HG03558 (cell line): Measurements from ENCODE around the gene TNFRSF13B.
"Not testable (repeated sequence)": the region's sequence is repeated elsewhere in the genome, so short reads cannot be mapped to it uniquely, and the experiment has no call there.

Experiments
- ATAC-seq: cut with Tn5 transposase; IDR thresholded peaks from one replicate; pipeline ENCODE4 v1.9.1; 2021; ENCODE audit warnings: moderate number of reproducible peaks; ENCODE audit not compliant: unreplicated experiment; ENCODE audit errors: extremely low read depth

The TNFRSF13B gene

DNA sequence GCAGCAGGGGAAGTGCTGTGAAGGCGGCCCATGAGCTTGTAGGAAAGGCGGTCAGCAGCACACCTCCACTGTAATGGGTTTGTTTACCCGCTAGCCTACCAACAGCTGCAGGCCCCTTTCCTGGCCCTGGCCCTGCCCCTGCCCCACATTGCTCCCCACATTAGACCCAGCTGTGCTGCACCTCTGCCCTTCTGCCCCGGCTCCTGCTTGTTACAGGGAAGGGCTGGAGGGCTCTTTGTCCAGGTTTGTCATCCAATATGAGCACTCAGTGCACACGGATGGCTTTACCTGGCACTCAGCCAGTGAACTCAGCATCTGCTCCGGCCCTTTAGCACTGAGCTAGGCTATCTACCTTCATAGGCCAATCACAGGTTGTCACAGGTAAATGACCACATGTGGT lies 36.0 kb upstream of the TNFRSF13B start:
- not testable (repeated sequence) for ATAC-seq

DNA sequence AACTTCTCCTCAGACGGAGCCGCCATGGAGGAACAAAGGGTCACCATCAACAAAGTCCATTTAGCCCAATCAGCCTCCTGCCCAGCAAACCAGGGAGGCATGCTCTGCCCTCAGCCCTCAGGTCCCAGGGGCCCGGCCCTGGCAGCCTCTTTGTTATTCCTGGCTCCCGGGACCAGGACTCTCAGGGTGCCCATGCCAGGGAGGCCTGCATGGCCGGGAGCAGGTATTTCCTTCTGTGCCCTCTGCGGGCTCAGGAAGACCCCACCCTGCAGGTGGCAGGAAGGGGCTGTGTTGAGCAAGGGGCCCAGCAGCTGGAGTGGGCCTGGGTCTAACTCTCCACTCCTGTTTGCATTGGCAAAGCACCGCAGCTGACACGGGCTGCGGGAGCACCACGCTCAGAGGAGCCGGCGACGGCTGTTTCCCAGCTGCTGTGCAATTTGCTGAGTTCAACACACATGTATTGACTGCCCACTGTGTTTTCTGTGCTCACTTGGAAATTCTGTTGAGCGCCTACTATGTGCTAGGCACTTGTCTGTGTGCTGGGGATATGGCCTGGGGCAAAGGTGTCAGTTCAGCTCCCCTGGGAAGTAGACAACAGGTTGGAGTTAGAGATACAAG lies 33.2 kb upstream of the TNFRSF13B start:
- ATAC-seq = not testable (repeated sequence)

- no peak for ATAC-seq
Observed at GRCh38 chr17:17004251-17004996, 32.5 kb upstream of the TNFRSF13B start.

GRCh38 chr17:17002731-17003715 lies 31.1 kb upstream of the TNFRSF13B start:
- not testable (repeated sequence) for ATAC-seq

DNA sequence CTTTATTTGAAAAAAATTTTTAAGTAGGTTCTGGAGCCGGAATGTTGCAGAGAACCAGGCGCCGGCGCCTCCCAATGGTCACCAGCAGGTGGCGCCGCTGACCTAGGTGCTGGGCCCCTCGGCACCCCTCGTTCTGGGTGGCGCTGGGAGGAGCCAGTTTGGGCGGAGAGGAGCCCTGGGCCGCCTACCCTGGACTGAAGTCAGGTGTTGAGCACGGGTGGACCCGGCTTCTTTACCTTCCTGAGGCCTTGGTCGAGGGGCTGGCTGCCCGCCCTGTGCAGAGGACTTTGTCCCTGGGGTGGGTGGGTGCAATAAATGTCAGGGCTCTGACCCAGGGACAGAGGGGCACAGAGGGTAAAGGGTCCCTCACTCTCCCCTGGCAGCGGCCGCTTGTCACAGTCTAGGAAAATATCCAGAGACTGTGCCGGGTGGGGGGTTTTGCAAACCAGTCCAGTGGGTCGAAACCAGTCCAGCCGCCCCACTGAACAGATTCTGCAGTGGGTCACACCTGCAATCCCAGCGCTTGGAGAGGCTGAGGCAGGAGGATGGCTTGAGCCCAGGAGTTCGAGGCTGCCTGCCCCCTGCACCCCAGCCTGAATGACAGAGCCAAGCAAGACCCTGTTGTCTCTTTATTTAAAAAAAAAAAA lies 30.1 kb upstream of the TNFRSF13B start:
- no peak for ATAC-seq

DNA sequence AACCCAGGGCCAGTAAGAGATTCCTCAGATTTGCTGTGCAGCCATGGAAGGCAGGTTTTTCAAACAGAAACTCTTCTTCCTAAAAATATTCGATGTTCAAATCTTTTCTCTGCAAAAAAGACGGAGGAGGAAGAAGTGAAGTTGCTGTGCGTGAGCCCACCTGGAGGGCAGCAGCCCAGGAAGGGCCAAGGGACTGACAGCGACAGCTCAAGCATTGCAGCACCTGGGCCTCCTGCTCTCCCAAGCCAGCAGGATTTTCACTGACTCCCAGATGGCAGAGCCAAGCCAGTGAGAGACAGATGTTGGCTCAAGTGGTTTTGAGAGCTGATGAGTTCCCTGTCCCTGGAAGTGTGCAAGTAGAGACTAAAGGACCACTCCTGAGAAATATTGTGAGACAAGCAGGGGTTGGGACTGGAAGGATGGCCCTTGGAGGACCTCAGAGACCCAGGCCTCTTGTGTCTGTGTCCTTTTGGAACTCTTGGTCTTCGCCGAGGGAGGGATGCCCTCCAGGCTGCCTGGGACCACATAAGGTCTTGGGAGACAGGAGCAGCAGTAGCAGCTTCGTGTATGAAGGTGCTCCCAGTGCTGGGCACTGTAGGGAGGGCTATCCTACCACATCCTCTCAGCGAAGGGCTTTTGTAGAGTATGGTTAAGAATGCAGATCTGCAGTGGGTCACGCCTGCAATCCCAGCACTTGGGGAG lies 29.3 kb upstream of the TNFRSF13B start:
- no peak for ATAC-seq

- no peak for ATAC-seq
Observed at GRCh38 chr17:16999931-17000625, 28.2 kb upstream of the TNFRSF13B start.

DNA sequence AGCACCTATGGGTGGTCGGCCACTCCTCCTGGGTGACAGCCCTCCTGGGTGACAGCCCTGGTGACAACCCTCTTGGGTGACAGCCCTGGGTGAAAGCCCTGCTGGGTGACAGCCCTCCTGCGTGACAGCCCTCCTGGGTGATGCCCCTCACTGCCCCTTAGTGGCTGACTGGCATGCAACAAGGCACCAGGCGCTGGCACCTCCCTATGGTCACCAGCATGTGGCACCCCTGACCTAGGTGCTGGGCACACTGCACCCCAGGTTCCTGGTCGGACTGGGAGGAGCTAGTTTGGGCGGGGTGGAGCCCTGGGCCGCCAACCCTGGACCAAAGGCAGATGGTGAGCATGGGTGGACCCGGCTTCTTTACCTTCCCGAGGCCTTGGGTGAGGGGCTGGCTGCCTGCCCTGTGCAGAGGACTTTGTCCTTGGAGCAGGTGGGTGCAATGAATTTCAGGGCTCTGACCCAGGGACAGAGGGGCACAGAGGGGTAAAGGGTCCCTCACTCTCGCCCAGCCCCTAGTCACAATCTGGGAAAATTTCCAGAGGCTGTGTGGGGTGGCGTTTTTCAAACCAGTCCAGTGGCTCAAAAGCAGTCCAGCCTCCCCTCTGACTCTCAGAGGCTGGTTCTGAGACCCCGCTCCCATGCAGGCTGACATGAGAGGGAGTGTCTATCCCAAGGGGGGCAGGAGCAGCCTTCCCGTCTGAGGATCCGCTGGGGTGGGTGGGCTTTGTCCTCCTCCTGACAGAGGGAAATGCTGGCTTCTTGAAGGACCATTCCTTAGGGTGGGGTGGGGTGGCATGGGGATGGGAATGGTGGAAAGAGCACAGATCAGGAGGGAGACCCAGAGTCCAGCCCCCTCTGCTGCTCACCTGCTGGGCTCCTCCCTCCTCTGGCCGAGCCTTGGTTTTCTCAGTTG lies 25.9 kb upstream of the TNFRSF13B start:
- ATAC-seq = no peak

DNA sequence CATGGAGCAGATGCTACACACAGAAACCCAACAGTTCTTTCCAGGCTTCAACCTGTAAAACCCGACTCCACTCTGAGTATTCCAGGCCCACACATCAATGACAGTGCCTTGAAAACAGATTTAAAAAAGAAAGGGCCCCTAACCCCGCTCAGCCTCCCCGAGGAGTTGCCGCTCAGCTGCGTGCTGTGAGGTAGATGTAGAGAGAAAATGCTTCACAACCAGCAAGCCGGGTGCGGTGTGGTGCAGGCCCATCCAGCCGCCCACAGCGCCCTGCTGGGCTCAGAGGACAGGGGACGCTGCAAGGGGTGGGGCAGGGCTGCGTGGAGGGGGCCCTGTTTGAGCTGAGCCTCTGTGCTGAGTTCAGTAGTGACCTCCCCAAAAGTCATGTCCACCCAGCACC lies 24.8 kb upstream of the TNFRSF13B start:
- not testable (repeated sequence) for ATAC-seq

- no peak for ATAC-seq
Observed at GRCh38 chr17:16995930-16996329, 24.0 kb upstream of the TNFRSF13B start.

DNA sequence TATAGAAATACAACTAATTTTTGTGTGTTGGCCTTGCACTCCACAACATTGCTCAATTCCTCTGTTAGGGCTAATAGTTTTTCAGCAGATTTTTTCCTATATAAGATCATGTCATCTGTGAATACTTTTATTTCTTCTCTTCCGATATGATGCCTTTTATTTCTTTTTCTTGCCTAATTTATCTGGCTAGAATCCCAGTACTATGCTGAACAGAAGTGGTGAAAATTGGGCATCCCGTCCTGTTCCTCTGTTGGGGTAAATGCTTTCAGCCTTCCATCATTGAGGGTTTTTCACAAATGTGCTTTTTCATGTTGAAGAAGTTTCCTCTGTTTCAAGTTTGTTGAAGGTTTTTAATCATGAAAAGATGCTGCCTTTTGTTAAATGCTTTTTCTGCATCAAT lies 22.7 kb upstream of the TNFRSF13B start:
- no peak for ATAC-seq

DNA sequence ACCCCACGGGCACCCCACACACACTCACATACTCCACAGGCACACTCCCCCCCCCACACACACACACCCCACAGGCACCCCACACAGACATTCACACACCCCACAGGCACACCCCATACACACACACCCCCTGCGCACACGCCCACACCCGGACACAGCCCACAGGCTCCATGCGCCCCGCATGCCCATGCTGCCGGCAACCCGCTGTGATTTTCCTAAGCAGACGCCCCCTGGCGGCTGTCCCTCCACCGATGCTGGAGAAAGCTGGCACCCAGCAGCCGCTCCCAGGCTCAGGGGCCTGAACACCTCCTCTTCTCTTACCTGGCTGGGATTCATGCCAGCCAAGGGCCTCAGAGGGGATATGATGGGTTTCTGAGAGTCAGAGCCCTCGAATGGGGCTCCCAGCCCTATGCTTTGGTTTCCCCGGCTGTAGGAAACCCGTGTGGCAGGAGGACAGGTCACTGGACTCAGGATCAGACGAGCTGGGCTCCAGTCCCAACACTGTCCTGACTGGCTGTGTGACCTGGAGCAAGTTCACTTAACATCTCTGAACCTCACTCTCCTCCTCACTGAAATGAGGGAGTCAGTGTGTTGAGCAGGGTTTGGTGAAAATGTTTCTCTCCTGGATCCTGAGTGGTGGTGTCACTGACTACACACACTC lies 19.6 kb upstream of the TNFRSF13B start:
- no peak for ATAC-seq

- no peak for ATAC-seq
Observed at GRCh38 chr17:16989953-16990860, 18.3 kb upstream of the TNFRSF13B start.

- no peak for ATAC-seq
Observed at GRCh38 chr17:16989230-16989952, 17.5 kb upstream of the TNFRSF13B start.

- no peak for ATAC-seq
Observed at GRCh38 chr17:16988749-16989229, 16.9 kb upstream of the TNFRSF13B start.
